Esophagus muscularis mucosa (tissue), 4 donors: Measurements from ENCODE around the gene DUSP7. TPM values are rescaled to one million over a fixed set of nuclear protein-coding genes. Genes with fewer than 3 reads are reported as not detected.
A peak's percentile ranks its signal among the peaks of the same experiment; 100 is the strongest.

Experiments
- DNase-seq: peaks from one replicate; pipeline ENCODE4 v3.0.0-alpha.2; 2017; ENCODE audit errors: extremely low spot score
- H3K27ac ChIP-seq, 4 donors: fragments of 200-600 bp; sonication (generic); replicated peaks in 1 of 4; 1 replicate in 3 of 4; 2 replicates in 1 of 4; pipeline ENCODE4 v1.5.1; 2016 to 2019; ENCODE audit warnings: mild to moderate bottlenecking in 1 of 4
- H3K27me3 ChIP-seq, 4 donors: fragments of 200-600 bp; sonication (generic); one replicate each; pipeline versions ENCODE4 v1.5.1 to v1.6.0; 2016 to 2019
- H3K36me3 ChIP-seq, 4 donors: fragments of 200-600 bp; sonication (generic); one replicate each; pipeline ENCODE4 v1.5.1; 2016 to 2019
- H3K4me1 ChIP-seq, 4 donors: fragments of 200-600 bp; sonication (generic); one replicate each; pipeline ENCODE4 v1.5.1; 2016 to 2019
- H3K4me3 ChIP-seq, 4 donors: fragments of 200-600 bp; sonication (generic); 1 replicate in 2 of 4; 2 replicates in 2 of 4; pipeline ENCODE4 v1.5.1; 2016 to 2019; ENCODE audit warnings: mild to moderate bottlenecking in 4 of 4, moderate library complexity in 1 of 4
- H3K9me3 ChIP-seq, 4 donors: fragments of 200-600 bp; sonication (generic); 1 replicate in 3 of 4; 2 replicates in 1 of 4; pipeline ENCODE4 v1.5.1; 2016 to 2019
- EP300 ChIP-seq: sonication (generic); formaldehyde crosslinking; IDR thresholded peaks from one replicate; pipeline ENCODE4 v1.6.1; 2017; ENCODE audit warnings: antibody characterized with exemption
- POLR2A ChIP-seq: fragments of 450-650 bp; IDR thresholded peaks from one replicate; pipeline ENCODE4 v1.6.1; 2017; ENCODE audit warnings: antibody characterized with exemption, moderate library complexity, mild to moderate bottlenecking, low read depth
- POLR2AphosphoS5 ChIP-seq, 2 donors: sonication (generic); formaldehyde crosslinking; IDR thresholded peaks; one replicate each; pipeline ENCODE4 v1.6.1; 2017; ENCODE audit warnings: antibody characterized with exemption in 2 of 2
- WGBS: methylation state at CpG from one replicate; pipeline ENCODE4 v1.1.5; 2018; 5-methylcytosine and 5-hydroxymethylcytosine counted together
- intact Hi-C: fragments of 100-400 bp; cut with DNase I; formaldehyde crosslinking; loops from one replicate; pipeline ENCODE4 v1.15.1; 2023
- total RNA-seq, 4 donors: library from RNA; depleted of rRNA; stranded (reverse); fragments of >200 nt; gene quantifications; one replicate each; pipeline versions ENCODE4 v1.1.0 to v1.2.1, GENCODE V29; 2016
- TF ChIP-seq, protein P1 (sequence below), 3 experiments: fragments of 200-600 bp in 2 of 3; fragments of 450-650 bp in 1 of 3; sonication (generic) in 2 of 3; IDR thresholded peaks; one replicate each; pipeline ENCODE4 v1.5.1; 2017 to 2019; ENCODE audit warnings: antibody characterized with exemption in 3 of 3, mild to moderate bottlenecking in 2 of 3, moderate library complexity in 1 of 3

Gene DUSP7
- total RNA-seq, 4 donors from 2014 or later = 10.0 to 23.5 (median 15.9) TPM

DNA sequence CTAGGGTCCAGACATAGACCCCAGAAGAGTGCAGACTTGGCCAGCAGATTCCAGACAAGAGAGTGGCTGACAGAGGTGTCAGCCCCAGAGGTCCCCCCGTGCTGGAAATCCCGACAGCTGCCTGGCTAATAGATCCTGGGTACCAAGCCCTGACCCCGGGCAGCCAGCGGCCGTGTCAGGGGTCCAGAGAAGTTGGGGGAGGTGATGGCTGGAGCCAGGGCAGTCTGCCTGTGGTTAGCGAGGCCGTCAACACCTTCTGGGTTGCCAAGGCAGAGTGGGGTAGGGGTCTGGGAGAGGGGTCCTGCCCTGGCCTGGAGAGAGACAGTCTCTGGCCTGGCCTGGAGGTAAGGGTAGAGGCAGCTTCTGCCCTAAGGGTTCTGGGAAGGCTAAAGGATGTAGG, 35.6 kb downstream of the DUSP7 start:
- WGBS = 82% methylated on average over 7 of the region's 7 CpGs
- no peaks in the 10 kb centered on the region for H3K36me3 ChIP-seq

DNA sequence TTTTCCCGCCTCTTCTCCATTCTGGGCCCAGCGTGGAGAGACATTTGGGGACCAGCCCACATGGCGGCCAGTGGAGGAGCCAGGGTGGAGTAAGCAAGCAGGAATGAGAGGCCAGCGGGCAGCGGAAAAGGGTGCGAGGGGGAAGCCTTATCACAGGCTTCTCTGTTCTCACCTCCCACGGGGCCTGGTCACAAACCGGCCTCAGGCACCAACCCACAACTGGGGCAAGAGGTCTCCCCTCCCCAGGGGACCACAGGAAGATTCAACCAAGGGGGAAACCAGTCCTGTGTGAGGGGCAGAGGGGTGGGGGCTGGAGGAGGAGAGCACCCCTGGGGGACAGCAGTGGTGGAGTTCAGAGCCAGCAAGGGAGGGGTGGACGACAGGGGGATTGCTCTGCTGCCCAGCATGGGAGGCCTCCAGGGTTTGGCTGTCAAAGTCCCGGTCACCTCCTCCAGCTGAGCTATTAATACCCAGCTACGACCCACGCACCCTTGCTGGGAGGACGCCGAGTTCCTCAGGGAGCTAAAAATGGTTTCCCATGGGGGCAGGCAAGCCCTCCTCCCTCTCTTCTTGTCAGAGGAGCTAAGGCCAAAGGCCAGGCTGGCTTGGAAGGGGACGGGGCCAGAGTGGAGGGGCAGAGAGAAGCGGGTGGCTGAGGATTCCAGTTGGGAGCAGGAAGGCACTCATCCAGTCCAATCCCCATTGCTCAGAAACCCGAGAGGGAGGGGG, 36.9 kb downstream of the DUSP7 start:
- 54% methylated on average over 15 of the region's 17 CpGs for WGBS
- Histone ChIP-seq H3K4me1 (peaks cover 56 to 74% (median 64%) of the 10 kb centered on the region in 4 donors), H3K36me3 (no peaks in the 10 kb centered on the region), H3K4me3 (no peak overlapping the region), H3K27me3 (no peaks in the 10 kb centered on the region), H3K27ac (peak overlapping the region; percentile 59 to 74 (median 70)), H3K9me3 (no peaks in the 10 kb centered on the region)
- DNase-seq = no peak
- TF ChIP-seq POLR2A (no peak), EP300 (peak; percentile 71), POLR2AphosphoS5 (IDR thresholded peaks at IDR 0.05) (peak; percentile 56 to 62)
- intact Hi-C loops = loop anchor here (5.0 kb wide), 1 partner anchor 38 kb away; the partner anchor contains the start of gene DUSP7

More for the DNA sequence above, 35.6 kb downstream of the DUSP7 start:
- TF ChIP-seq EP300 = no peak
- TF ChIP-seq, protein P1, sequence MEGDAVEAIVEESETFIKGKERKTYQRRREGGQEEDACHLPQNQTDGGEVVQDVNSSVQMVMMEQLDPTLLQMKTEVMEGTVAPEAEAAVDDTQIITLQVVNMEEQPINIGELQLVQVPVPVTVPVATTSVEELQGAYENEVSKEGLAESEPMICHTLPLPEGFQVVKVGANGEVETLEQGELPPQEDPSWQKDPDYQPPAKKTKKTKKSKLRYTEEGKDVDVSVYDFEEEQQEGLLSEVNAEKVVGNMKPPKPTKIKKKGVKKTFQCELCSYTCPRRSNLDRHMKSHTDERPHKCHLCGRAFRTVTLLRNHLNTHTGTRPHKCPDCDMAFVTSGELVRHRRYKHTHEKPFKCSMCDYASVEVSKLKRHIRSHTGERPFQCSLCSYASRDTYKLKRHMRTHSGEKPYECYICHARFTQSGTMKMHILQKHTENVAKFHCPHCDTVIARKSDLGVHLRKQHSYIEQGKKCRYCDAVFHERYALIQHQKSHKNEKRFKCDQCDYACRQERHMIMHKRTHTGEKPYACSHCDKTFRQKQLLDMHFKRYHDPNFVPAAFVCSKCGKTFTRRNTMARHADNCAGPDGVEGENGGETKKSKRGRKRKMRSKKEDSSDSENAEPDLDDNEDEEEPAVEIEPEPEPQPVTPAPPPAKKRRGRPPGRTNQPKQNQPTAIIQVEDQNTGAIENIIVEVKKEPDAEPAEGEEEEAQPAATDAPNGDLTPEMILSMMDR (IDR thresholded peaks at IDR 0.05) = no peak
- TF ChIP-seq POLR2A = no peak
- no peak for TF ChIP-seq POLR2AphosphoS5 (IDR thresholded peaks at IDR 0.05)
- intact Hi-C loops = no loop called here
- no peak for DNase-seq
- no peak overlapping the region for H3K4me3 ChIP-seq
- no peaks in the 10 kb centered on the region for H3K9me3 ChIP-seq
- peaks cover 67 to 86% (median 76%) of the 10 kb centered on the region in 4 donors for H3K4me1 ChIP-seq
- H3K27ac ChIP-seq = peak overlapping the region; percentile 59 to 71 (median 66)
- no peaks in the 10 kb centered on the region for H3K27me3 ChIP-seq

DNA sequence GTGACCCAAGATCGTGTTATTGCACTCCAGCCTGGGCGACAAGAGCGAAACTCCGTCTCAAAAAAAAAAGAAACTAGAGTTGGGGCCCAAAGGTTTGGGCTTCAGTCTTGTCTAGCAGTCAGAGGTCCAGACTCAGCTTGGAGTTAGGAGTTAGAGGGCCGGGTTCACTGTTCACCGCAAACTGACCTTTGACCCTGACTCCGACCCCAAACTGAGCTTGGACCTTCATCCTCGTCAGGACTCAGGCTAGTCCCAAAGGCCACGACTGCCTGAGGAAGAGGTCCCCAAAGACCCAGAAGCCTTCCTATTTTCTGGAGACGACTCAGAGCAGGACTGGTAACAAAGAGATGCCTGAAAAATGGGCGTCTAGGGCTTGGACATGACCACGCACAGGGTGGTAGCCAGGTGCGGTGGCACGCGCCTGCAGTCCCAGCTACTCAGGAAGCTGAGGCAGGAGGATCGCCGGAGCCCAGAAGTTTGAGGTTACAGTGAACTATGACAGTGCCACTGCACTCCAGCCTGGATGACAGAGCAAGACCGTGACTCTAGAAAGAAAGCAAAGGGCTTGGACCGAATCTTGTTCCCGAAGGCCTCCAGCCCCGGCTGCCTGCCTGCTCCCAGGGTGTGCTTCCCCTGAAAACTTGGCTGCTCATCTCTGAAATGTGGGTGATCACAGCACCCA, 37.9 kb downstream of the DUSP7 start:
- DNase-seq = no peak
- TF ChIP-seq EP300 = no peak
- H3K4me1 ChIP-seq = peaks cover 45 to 64% (median 55%) of the 10 kb centered on the region in 4 donors
- 97% methylated on average over 10 of the region's 21 CpGs for WGBS
- H3K4me3 ChIP-seq = no peak overlapping the region
- peak overlapping the region; percentile 59 to 74 (median 70) for H3K27ac ChIP-seq
- intact Hi-C loops = loop anchor here (5.0 kb wide), 1 partner anchor 39 kb away; the partner anchor contains the start of gene DUSP7
- H3K9me3 ChIP-seq = no peaks in the 10 kb centered on the region
- no peaks in the 10 kb centered on the region for H3K27me3 ChIP-seq
- H3K36me3 ChIP-seq = no peaks in the 10 kb centered on the region

DNA sequence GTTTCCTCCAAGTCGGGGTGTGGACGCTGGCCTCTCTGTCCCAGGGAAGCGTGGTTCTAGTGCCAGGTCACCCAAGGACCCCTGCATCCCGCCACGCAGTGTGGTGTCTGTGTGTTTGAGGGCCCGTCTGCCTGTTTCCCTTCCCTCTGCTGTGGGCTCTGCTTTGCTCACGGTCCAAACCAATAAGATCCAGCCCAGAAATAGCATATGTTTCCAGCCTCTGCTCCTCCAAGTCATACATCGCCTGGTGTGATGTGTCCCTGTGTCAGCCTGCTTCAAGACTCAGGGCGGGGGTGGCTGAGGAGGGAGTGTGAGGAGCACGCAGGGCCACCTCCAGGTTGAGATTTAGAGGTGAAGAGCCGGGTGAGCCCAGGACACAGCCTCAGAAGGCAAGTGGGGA, 38.8 kb downstream of the DUSP7 start:
- H3K4me3 ChIP-seq = no peak overlapping the region
- H3K4me1 ChIP-seq = peaks cover 36 to 64% (median 46%) of the 10 kb centered on the region in 4 donors
- DNase-seq = no peak
- TF ChIP-seq, protein P1 (IDR thresholded peaks at IDR 0.05) = no peak
- no peaks in the 10 kb centered on the region for H3K36me3 ChIP-seq
- WGBS = 84% methylated on average over 11 of the region's 11 CpGs
- H3K27ac ChIP-seq = peak overlapping the region; percentile 24 to 59 (median 33)
- intact Hi-C loops = loop anchor here (5.0 kb wide), 1 partner anchor 40 kb away; the partner anchor contains the start of gene DUSP7
- no peaks in the 10 kb centered on the region for H3K27me3 ChIP-seq
- no peaks in the 10 kb centered on the region for H3K9me3 ChIP-seq

DNA sequence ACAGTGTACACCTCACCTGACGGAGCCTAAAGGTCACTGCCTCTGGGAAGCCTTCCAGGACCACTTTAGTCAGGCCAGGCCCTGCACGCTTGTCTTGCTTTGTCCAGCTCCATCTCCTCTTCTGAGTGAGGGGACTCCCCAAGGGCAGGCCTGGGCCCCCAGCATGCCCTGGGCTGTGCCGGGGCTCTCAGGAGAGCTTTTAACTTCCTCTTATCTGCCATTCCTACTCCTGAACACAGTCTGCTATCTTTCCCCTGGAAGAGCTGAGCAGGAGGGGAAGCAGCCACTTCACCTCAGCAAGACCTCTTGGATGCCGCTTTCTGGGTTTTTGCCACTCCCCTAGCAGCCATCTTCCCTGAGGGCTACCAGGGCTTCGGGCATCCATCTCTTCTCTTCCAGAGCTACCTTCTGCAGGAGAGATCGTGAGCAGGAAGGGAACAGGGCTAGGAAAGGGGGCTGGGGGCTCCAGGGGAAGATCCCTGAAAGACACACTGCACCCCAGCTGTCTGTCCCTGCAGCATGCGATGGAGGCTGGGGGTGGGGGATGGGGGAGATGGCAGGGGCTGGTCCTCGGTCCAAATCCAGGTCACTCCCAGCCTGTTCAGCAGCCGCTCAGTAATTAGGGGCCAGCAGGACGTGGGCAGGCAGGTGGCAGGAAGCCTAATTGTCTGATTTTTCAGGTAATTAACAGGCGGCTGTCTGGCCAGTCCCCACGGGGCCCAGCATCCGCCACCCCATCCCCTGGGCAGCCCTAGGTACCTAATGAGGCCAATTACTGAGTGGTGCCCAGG, 40.7 kb downstream of the DUSP7 start:
- no peak overlapping the region for H3K27ac ChIP-seq
- no peak overlapping the region for H3K4me3 ChIP-seq
- no peaks in the 10 kb centered on the region for H3K27me3 ChIP-seq
- intact Hi-C loops = loop anchor here (5.0 kb wide), 1 partner anchor 42 kb away; the partner anchor contains the start of gene DUSP7
- peaks cover 17 to 47% (median 27%) of the 10 kb centered on the region in 4 donors for H3K4me1 ChIP-seq
- no peaks in the 10 kb centered on the region for H3K9me3 ChIP-seq
- TF ChIP-seq, protein P1 (IDR thresholded peaks at IDR 0.05) = no peak
- TF ChIP-seq POLR2AphosphoS5 (IDR thresholded peaks at IDR 0.05) (no peak), EP300 (no peak), POLR2A (no peak)
- H3K36me3 ChIP-seq = no peaks in the 10 kb centered on the region
- no peak for DNase-seq
- 92% methylated on average over 13 of the region's 13 CpGs for WGBS
